Measurements from ENCODE around the gene PLEKHM2. TPM values are rescaled to one million over a fixed set of nuclear protein-coding genes. Genes with fewer than 3 reads are reported as not detected.

The PLEKHM2 gene
- total and polyA plus RNA-seq, 5 donors from 2014 or later, result 3.2 to 71.8 (median 4.2) TPM

DNA sequence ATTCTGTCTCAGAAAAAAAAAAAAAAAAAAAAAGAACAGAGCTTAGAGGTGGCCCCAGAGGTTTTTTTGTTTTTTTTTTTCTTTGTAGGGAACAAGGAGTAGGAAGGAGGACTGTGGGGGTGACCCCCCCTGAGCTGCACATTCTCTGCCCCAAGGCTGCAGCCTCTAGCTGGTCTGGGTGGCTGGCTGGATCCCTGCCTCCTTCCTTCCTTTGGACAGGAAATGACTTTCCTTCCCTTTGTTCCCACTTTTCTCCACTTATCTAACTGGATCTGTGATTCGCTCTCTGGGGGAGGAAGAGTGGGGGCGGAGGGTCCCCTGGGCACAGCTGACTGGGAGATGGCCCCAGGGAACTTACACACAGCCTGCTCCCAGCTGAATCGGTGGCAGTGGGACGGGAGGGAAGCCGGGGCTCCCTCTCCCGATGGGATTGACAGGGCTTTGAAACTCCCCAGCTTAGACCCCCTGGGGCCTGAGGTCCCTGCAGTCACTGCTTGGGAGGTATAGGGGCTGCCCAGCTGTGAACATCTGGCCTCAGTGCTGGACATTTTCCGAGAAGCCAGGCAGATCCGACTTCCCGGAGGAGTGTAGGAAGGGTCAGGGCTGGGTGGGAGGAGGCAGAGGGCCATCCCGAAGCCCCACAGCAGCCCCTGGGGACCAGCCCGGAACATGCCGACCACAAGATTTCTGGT, 76.5 kb downstream of the PLEKHM2 start:
- Mint-ChIP-seq H3K27me3 (peaks cover 55% of the 10 kb centered on the region), H3K27ac (no peak overlapping the region), H3K4me1 (peaks cover 0 to 19% (median 10%) of the 10 kb centered on the region in 4 donors), H3K4me3 (peak overlapping the region in 1 of 4 donors; percentile 12), H3K9me3 (peaks cover 0 to 1% (median 0%) of the 10 kb centered on the region in 7 donors), H3K36me3 (no peaks in the 10 kb centered on the region)
- DNase-seq (no peak), ATAC-seq (ENCODE audit: low read depth in 2 of 2) (no peak)
- peaks cover 14% of the 10 kb centered on the region for H3K4me1 ChIP-seq (ENCODE audit: control insufficient read depth, insufficient read depth, low read length, poor library complexity, severe bottlenecking)
- H3K9me3 ChIP-seq (ENCODE audit: control insufficient read depth in 2 of 2, low read length in 2 of 2), result no peaks in the 10 kb centered on the region
- peaks cover 6% of the 10 kb centered on the region for H3K27me3 ChIP-seq (ENCODE audit: control insufficient read depth, insufficient read depth, low read length)
- no peaks in the 10 kb centered on the region for H3K36me3 ChIP-seq (ENCODE audit: control insufficient read depth, insufficient read depth, low read length)
- H3K4me3 ChIP-seq (ENCODE audit: low read depth, low read length), result no peak overlapping the region
- H3K27ac ChIP-seq (ENCODE audit: insufficient read depth, low read length, poor library complexity, severe bottlenecking), result no peak overlapping the region

DNA sequence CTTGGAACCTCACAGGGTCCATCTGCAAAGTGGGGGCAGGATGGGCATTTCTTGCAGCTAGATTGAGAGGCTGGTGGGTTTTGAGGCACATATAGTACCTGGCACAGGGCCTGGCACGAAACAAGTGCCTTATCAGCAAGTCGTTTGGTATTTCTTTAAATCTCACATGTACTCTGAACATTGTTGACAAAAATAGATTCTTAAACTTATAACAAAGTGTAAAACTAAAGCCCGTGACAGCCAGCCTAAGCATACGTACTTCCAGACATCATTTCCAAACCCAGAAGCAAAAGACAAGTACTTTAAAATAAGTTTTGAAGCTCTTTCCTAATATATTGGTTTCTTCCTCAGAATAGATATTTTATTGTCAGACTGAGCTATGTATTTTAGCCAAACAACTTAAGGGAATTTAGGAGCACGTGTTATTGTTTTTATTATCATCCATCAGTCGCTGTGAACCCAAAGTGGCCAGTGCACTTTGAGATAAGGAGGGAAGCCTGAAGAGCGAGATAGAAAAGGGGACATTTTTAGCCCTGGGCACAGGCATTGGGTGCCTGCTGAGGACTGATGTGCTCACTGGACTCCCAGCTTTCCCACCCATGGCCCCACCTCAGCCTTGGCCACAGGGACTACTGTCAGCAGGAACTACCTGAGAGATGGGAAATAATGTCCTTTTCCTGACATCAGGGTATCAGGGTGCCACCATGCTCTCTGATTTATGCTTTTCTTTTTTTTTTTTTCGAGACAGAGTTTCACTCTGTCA, 77.4 kb downstream of the PLEKHM2 start:
- DNase-seq, result no peak
- peaks cover 6% of the 10 kb centered on the region for H3K27me3 ChIP-seq (ENCODE audit: control insufficient read depth, insufficient read depth, low read length)
- no peaks in the 10 kb centered on the region for H3K9me3 ChIP-seq (ENCODE audit: control insufficient read depth in 2 of 2, low read length in 2 of 2)
- peaks cover 9% of the 10 kb centered on the region for H3K4me1 ChIP-seq (ENCODE audit: control insufficient read depth, insufficient read depth, low read length, poor library complexity, severe bottlenecking)
- H3K36me3 Mint-ChIP-seq, result no peaks in the 10 kb centered on the region
- H3K27me3 Mint-ChIP-seq, result peaks cover 49% of the 10 kb centered on the region
- peak overlapping the region in 1 of 3 donors; percentile 57 for H3K27ac Mint-ChIP-seq
- H3K4me3 Mint-ChIP-seq, result peak overlapping the region in 1 of 4 donors; percentile 12
- H3K9me3 Mint-ChIP-seq, result peaks cover 0 to 1% (median 0%) of the 10 kb centered on the region in 7 donors
- ATAC-seq (ENCODE audit: low read depth in 2 of 2), result no peak
- H3K27ac ChIP-seq (ENCODE audit: insufficient read depth, low read length, poor library complexity, severe bottlenecking), result no peak overlapping the region
- no peaks in the 10 kb centered on the region for H3K36me3 ChIP-seq (ENCODE audit: control insufficient read depth, insufficient read depth, low read length)
- peaks cover 0 to 14% (median 5%) of the 10 kb centered on the region in 4 donors for H3K4me1 Mint-ChIP-seq
- H3K4me3 ChIP-seq (ENCODE audit: low read depth, low read length), result no peak overlapping the region

DNA sequence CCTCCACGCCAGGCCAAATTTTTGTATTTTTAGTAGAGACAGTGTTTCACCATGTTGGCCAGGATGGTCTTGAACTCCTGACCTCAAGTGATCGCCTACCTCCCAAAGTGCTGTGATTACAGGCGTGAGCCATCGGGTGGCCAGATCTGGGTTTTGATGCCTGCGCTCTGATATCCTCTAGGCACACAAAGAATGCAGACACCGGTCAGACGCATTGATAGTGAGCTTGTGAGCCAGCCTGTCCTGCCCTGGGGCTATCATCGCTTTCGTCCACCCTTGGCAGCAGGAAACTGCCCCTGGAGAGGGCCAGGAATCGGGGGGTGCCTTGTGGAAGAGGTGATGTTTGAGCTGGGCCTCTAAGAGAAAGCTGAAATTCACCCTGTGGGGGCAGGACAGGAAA, 78.4 kb downstream of the PLEKHM2 start:
- no peak overlapping the region for H3K27ac Mint-ChIP-seq
- H3K9me3 Mint-ChIP-seq, result no peaks in the 10 kb centered on the region
- H3K36me3 ChIP-seq (ENCODE audit: control insufficient read depth, insufficient read depth, low read length), result no peaks in the 10 kb centered on the region
- no peak for ATAC-seq (ENCODE audit: low read depth in 2 of 2)
- H3K4me3 Mint-ChIP-seq, result no peak overlapping the region
- no peaks in the 10 kb centered on the region for H3K9me3 ChIP-seq (ENCODE audit: control insufficient read depth in 2 of 2, low read length in 2 of 2)
- no peak overlapping the region for H3K4me3 ChIP-seq (ENCODE audit: low read depth, low read length)
- DNase-seq, result no peak
- H3K4me1 ChIP-seq (ENCODE audit: control insufficient read depth, insufficient read depth, low read length, poor library complexity, severe bottlenecking), result peaks cover 8% of the 10 kb centered on the region
- H3K36me3 Mint-ChIP-seq, result no peaks in the 10 kb centered on the region
- H3K27me3 Mint-ChIP-seq, result peaks cover 39% of the 10 kb centered on the region
- peaks cover 4% of the 10 kb centered on the region for H3K27me3 ChIP-seq (ENCODE audit: control insufficient read depth, insufficient read depth, low read length)
- no peak overlapping the region for H3K27ac ChIP-seq (ENCODE audit: insufficient read depth, low read length, poor library complexity, severe bottlenecking)
- H3K4me1 Mint-ChIP-seq, result peaks cover 0 to 7% (median 5%) of the 10 kb centered on the region in 4 donors

GRCh38 chr1:15764269-15764764, 80.2 kb downstream of the PLEKHM2 start:
- H3K36me3 Mint-ChIP-seq, result no peaks in the 10 kb centered on the region
- Histone ChIP-seq H3K4me1 (ENCODE audit: control insufficient read depth, insufficient read depth, low read length, poor library complexity, severe bottlenecking) (peaks cover 3% of the 10 kb centered on the region), H3K27ac (ENCODE audit: insufficient read depth, low read length, poor library complexity, severe bottlenecking) (no peak overlapping the region), H3K4me3 (ENCODE audit: low read depth, low read length) (no peak overlapping the region), H3K9me3 (ENCODE audit: control insufficient read depth in 2 of 2, low read length in 2 of 2) (no peaks in the 10 kb centered on the region), H3K36me3 (ENCODE audit: control insufficient read depth, insufficient read depth, low read length) (no peaks in the 10 kb centered on the region), H3K27me3 (ENCODE audit: control insufficient read depth, insufficient read depth, low read length) (peaks cover 1% of the 10 kb centered on the region)
- H3K4me3 Mint-ChIP-seq, result no peak overlapping the region
- H3K4me1 Mint-ChIP-seq, result peaks cover 0 to 3% (median 1%) of the 10 kb centered on the region in 4 donors
- H3K27me3 Mint-ChIP-seq, result peaks cover 42% of the 10 kb centered on the region
- H3K27ac Mint-ChIP-seq, result peak overlapping the region in 1 of 3 donors; percentile 63
- DNase-seq (no peak), ATAC-seq (ENCODE audit: low read depth in 2 of 2) (no peak)
- no peaks in the 10 kb centered on the region for H3K9me3 Mint-ChIP-seq

DNA sequence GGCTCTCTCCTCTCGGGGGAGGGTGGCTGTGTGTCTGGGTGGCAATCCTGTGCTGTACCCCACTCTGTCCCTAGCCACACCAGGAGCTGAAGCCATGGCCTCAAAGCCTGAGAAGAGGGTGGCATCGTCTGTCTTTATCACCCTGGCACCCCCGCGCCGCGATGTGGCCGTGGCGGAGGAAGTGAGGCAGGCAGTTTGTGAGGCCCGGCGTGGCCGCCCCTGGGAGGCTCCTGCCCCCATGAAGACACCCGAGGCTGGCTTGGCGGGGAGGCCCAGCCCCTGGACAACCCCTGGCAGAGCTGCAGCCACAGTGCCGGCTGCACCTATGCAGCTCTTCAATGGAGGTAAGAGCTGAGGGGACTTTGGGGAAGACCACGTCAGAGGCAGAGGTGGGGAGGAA, 80.8 kb downstream of the PLEKHM2 start:
- no peak overlapping the region for H3K27ac Mint-ChIP-seq
- H3K4me1 Mint-ChIP-seq, result peaks cover 0 to 3% (median 0%) of the 10 kb centered on the region in 4 donors
- Histone ChIP-seq H3K27ac (ENCODE audit: insufficient read depth, low read length, poor library complexity, severe bottlenecking) (no peak overlapping the region), H3K4me1 (ENCODE audit: control insufficient read depth, insufficient read depth, low read length, poor library complexity, severe bottlenecking) (no peaks in the 10 kb centered on the region), H3K4me3 (ENCODE audit: low read depth, low read length) (no peak overlapping the region), H3K36me3 (ENCODE audit: control insufficient read depth, insufficient read depth, low read length) (no peaks in the 10 kb centered on the region), H3K9me3 (ENCODE audit: control insufficient read depth in 2 of 2, low read length in 2 of 2) (no peaks in the 10 kb centered on the region), H3K27me3 (ENCODE audit: control insufficient read depth, insufficient read depth, low read length) (peaks cover 1% of the 10 kb centered on the region)
- DNase-seq (no peak), ATAC-seq (ENCODE audit: low read depth in 2 of 2) (no peak)
- H3K36me3 Mint-ChIP-seq, result no peaks in the 10 kb centered on the region
- peaks cover 36% of the 10 kb centered on the region for H3K27me3 Mint-ChIP-seq
- H3K4me3 Mint-ChIP-seq, result no peak overlapping the region
- no peaks in the 10 kb centered on the region for H3K9me3 Mint-ChIP-seq

DNA sequence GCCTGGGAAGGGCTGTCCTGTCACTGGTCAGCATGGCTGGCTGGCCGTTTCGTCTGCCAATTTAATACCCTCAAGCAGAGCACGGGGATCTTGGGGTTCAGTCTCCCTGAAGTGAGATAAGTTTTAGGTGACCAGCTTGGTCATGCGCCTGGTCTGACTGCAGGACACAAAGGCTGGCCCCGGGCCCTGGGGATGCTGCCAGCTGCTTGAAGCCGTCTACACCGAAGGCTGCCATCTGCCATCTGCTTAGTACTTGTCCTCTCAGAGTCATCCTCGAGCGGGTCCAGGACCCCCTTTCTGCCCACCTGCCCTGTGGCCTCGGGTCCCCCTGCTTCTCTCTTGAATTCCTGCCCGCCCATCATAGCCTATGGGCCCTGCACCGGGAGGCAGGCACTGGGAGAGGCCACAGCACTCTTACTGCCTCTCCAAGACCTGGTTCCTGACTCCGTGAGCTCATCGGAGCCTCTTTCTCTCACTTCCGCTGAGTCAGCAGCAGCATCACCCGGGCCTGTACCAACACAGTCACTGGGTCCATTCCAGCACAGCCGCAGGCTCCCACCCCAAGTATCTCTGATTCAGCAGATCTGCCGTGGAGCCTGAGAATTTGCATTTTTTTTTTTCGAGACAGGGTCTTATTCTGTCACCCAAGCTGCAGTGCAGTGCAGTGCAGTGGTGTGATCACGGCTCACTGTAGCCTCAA, 81.5 kb downstream of the PLEKHM2 start:
- Histone ChIP-seq H3K36me3 (ENCODE audit: control insufficient read depth, insufficient read depth, low read length) (no peaks in the 10 kb centered on the region), H3K9me3 (ENCODE audit: control insufficient read depth in 2 of 2, low read length in 2 of 2) (no peaks in the 10 kb centered on the region), H3K4me1 (ENCODE audit: control insufficient read depth, insufficient read depth, low read length, poor library complexity, severe bottlenecking) (no peaks in the 10 kb centered on the region), H3K4me3 (ENCODE audit: low read depth, low read length) (no peak overlapping the region), H3K27me3 (ENCODE audit: control insufficient read depth, insufficient read depth, low read length) (peaks cover 1% of the 10 kb centered on the region), H3K27ac (ENCODE audit: insufficient read depth, low read length, poor library complexity, severe bottlenecking) (no peak overlapping the region)
- Mint-ChIP-seq H3K36me3 (no peaks in the 10 kb centered on the region), H3K27ac (no peak overlapping the region), H3K27me3 (peaks cover 31% of the 10 kb centered on the region), H3K4me1 (peaks cover 0 to 3% (median 0%) of the 10 kb centered on the region in 4 donors), H3K9me3 (no peaks in the 10 kb centered on the region), H3K4me3 (no peak overlapping the region)
- ATAC-seq (ENCODE audit: low read depth in 2 of 2), result no peak
- no peak for DNase-seq

GRCh38 chr1:15767941-15768340, 83.8 kb downstream of the PLEKHM2 start:
- H3K27ac Mint-ChIP-seq, result no peak overlapping the region
- Histone ChIP-seq H3K36me3 (ENCODE audit: control insufficient read depth, insufficient read depth, low read length) (no peaks in the 10 kb centered on the region), H3K4me1 (ENCODE audit: control insufficient read depth, insufficient read depth, low read length, poor library complexity, severe bottlenecking) (no peaks in the 10 kb centered on the region), H3K27me3 (ENCODE audit: control insufficient read depth, insufficient read depth, low read length) (peaks cover 2% of the 10 kb centered on the region), H3K4me3 (ENCODE audit: low read depth, low read length) (no peak overlapping the region), H3K9me3 (ENCODE audit: control insufficient read depth in 2 of 2, low read length in 2 of 2) (no peaks in the 10 kb centered on the region), H3K27ac (ENCODE audit: insufficient read depth, low read length, poor library complexity, severe bottlenecking) (no peak overlapping the region)
- H3K27me3 Mint-ChIP-seq, result peaks cover 23% of the 10 kb centered on the region
- H3K36me3 Mint-ChIP-seq, result no peaks in the 10 kb centered on the region
- no peaks in the 10 kb centered on the region for H3K4me1 Mint-ChIP-seq
- ATAC-seq (ENCODE audit: low read depth in 2 of 2) (no peak), DNase-seq (no peak)
- no peak overlapping the region for H3K4me3 Mint-ChIP-seq
- H3K9me3 Mint-ChIP-seq, result no peaks in the 10 kb centered on the region

Measured in CD4-positive, CD25-positive, alpha-beta regulatory T cell (primary cell).